HL-60 (cell line): ENCODE data around the gene SMIM28.

Source experiments
- DNase-seq, 2 experiments: peaks; one replicate each; pipeline ENCODE4 v3.0.0-alpha.2; 2010 to 2020; ENCODE audit warnings: low read depth in 1 of 2, low spot score in 1 of 2
- H3K27ac ChIP-seq: fragments of 250-450 bp; sonication (Bioruptor Pico); replicated peaks from 2 replicates; pipeline ENCODE4 v1.5.1; 2020; ENCODE audit warnings: mild to moderate bottlenecking, moderate library complexity
- H3K27me3 ChIP-seq: fragments of 250-450 bp; sonication (Bioruptor Pico); 2 replicates; pipeline ENCODE4 v1.5.1; 2021; ENCODE audit warnings: mild to moderate bottlenecking, moderate library complexity; ENCODE audit not compliant: insufficient read depth, poor library complexity, severe bottlenecking
- H3K4me3 ChIP-seq: replicated peaks from 2 replicates; pipeline ENCODE4 v1.5.1; 2011; ENCODE audit warnings: mild to moderate bottlenecking, control low read depth, low read length; ENCODE audit not compliant: insufficient read depth
- GABPA ChIP-seq: IDR thresholded peaks from 2 replicates; pipeline ENCODE4 v1.6.1; 2012; ENCODE audit warnings: low read depth
- POLR2AphosphoS5 ChIP-seq: IDR thresholded peaks from 2 replicates; pipeline ENCODE4 v1.6.1; 2012; ENCODE audit warnings: low read depth
- SPI1 ChIP-seq: IDR thresholded peaks from 2 replicates; pipeline ENCODE4 v1.6.1; 2012; ENCODE audit warnings: low read depth, mild to moderate bottlenecking, borderline replicate concordance
- TF ChIP-seq, protein P1 (sequence below): IDR thresholded peaks from 2 replicates; pipeline ENCODE4 v1.6.1; 2012; ENCODE audit warnings: low read depth; ENCODE audit not compliant: insufficient replicate concordance
- TF ChIP-seq, protein P2 (sequence below): IDR thresholded peaks from one replicate; pipeline ENCODE4 v1.5.1; 2011; ENCODE audit warnings: low read length, control low read depth, inconsistent platforms; ENCODE audit not compliant: insufficient read depth

The SMIM28 gene

DNA sequence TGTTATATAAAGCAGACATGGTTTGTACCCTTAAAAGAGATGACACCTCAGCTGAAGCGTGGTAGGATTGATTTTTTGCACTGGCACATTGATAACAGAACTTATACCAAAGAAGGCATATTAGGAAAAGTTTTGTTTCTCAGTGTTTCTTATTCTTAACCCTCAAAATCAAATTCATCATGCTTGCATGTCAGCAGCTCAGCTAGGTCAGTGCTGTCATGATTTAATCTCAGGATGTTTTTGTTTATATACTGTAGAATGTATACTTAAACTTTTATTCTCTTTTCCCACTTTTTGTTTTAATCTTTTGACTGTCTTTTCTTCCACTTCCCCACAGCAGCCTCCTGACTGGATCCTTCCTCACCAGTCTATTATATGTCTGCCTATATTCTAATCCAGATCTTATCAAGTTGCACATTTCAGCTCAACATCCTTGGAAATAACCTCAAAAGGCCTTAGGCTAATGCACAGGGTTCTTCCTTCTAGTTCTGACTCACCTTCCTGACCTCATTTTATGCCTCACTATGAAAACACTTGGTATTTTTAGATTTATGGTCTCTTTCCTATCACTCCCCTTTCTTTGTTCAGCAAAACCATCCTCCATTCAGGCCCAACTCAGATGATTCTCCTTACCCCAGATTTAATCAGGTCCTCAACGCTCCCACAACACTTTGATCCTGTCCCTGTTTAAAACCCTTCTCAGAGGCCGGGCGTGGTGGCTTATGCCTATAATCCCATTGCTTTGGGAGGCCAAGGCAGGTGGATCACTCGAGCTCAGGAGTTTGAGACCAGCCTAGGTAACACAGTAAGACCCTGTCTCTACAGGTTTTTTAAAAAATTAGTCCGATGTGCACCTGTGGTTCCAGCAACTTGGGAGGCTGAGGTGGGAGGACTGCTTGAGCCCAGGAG lies 33.5 kb downstream of the SMIM28 start:
- no peak for DNase-seq
- TF ChIP-seq, protein P1, sequence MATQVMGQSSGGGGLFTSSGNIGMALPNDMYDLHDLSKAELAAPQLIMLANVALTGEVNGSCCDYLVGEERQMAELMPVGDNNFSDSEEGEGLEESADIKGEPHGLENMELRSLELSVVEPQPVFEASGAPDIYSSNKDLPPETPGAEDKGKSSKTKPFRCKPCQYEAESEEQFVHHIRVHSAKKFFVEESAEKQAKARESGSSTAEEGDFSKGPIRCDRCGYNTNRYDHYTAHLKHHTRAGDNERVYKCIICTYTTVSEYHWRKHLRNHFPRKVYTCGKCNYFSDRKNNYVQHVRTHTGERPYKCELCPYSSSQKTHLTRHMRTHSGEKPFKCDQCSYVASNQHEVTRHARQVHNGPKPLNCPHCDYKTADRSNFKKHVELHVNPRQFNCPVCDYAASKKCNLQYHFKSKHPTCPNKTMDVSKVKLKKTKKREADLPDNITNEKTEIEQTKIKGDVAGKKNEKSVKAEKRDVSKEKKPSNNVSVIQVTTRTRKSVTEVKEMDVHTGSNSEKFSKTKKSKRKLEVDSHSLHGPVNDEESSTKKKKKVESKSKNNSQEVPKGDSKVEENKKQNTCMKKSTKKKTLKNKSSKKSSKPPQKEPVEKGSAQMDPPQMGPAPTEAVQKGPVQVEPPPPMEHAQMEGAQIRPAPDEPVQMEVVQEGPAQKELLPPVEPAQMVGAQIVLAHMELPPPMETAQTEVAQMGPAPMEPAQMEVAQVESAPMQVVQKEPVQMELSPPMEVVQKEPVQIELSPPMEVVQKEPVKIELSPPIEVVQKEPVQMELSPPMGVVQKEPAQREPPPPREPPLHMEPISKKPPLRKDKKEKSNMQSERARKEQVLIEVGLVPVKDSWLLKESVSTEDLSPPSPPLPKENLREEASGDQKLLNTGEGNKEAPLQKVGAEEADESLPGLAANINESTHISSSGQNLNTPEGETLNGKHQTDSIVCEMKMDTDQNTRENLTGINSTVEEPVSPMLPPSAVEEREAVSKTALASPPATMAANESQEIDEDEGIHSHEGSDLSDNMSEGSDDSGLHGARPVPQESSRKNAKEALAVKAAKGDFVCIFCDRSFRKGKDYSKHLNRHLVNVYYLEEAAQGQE: no peak
- Histone ChIP-seq H3K27ac (no peak overlapping the region), H3K4me3 (no peak overlapping the region), H3K27me3 (no peaks in the 10 kb centered on the region)

DNA sequence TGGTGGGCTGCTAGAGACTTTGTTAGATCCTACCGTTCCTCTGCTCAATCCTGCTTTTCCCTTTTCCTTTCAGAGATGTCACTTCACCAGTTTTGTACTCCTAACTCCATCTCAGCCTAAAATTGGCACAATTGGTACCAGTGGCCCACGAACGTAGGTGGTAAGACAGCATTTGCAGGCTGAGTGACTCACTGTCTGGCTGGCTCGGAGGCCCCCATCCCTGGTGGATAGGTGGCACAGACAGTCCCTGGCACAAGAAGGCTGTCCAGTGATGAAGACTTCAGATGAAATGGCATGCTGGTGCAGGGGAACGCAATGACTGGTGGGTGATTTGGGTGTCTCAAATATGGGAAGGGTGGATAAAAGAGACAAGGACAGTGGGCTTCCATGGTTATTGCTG lies 37.4 kb downstream of the SMIM28 start:
- no peak for TF ChIP-seq SPI1
- TF ChIP-seq GABPA: no peak
- TF ChIP-seq, protein P1: no peak
- no peak for TF ChIP-seq POLR2AphosphoS5
- TF ChIP-seq, protein P2, sequence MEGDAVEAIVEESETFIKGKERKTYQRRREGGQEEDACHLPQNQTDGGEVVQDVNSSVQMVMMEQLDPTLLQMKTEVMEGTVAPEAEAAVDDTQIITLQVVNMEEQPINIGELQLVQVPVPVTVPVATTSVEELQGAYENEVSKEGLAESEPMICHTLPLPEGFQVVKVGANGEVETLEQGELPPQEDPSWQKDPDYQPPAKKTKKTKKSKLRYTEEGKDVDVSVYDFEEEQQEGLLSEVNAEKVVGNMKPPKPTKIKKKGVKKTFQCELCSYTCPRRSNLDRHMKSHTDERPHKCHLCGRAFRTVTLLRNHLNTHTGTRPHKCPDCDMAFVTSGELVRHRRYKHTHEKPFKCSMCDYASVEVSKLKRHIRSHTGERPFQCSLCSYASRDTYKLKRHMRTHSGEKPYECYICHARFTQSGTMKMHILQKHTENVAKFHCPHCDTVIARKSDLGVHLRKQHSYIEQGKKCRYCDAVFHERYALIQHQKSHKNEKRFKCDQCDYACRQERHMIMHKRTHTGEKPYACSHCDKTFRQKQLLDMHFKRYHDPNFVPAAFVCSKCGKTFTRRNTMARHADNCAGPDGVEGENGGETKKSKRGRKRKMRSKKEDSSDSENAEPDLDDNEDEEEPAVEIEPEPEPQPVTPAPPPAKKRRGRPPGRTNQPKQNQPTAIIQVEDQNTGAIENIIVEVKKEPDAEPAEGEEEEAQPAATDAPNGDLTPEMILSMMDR: no peak

DNA sequence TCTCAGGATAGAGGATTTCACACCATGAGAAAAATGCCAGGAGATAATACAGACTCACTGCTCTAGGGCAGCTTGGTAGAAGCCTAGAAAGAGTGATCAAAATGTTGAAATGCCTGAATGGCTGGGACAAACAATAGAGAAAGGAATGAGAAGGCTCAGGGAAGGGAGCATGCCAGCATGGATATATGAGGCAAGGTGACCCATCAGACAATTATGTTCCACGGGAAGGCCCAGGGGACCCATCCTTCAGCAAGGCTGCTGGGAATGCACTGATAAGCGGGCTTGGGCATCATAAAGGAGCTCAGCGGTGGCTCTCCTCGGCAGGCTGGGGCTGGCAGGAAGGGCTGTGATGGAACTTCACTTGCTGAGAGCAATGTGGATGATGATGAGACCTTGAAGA lies 38.5 kb downstream of the SMIM28 start:
- no peak for TF ChIP-seq GABPA
- Histone ChIP-seq H3K27me3 (no peaks in the 10 kb centered on the region), H3K27ac (no peak overlapping the region), H3K4me3 (no peak overlapping the region)
- DNase-seq: no peak

More for the DNA sequence above, 37.4 kb downstream of the SMIM28 start:
- no peak for DNase-seq
- Histone ChIP-seq H3K27ac (no peak overlapping the region), H3K4me3 (no peak overlapping the region), H3K27me3 (no peaks in the 10 kb centered on the region)

DNA sequence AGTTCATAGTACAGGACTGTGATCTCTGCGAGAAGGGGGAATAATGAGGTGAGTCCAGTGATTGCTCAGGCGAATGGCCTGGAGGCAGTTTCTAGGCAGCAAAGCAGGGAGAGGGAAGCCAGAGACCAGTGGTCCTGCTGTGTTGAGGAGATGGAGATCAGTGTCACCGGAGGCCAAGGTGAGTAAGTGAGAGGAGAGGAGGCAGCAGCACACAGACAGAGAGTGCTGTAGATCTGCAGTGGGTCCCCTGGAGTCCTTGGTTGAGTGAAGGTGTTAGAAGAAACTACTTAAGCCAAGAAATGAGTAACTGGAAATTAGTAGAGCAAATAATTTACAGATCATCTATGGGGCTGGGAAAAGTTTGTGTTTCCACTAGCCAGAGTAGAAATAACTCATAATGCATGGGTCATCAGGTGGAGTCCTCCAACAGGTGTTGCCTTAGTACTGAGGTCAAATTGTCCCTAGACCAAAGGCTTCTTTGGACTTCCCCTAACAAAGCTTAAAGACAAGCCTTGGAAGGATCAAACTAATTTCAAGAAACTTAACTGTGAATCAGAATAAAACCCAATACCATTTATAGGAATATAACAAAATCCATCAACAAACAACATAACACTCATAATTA lies 39.9 kb downstream of the SMIM28 start:
- Histone ChIP-seq H3K27ac (no peak overlapping the region), H3K27me3 (no peaks in the 10 kb centered on the region), H3K4me3 (no peak overlapping the region)
- TF ChIP-seq POLR2AphosphoS5 (no peak), GABPA (no peak), SPI1 (no peak)
- TF ChIP-seq, protein P2: no peak
- TF ChIP-seq, protein P1: no peak
- no peak for DNase-seq
